AG09319 (cell line): ENCODE results near the gene CEP290.

ENCODE experiments used
- DNase-seq: peaks from one replicate; pipeline ENCODE4 v3.0.0-alpha.2; 2010; ENCODE audit warnings: low read depth; ENCODE audit errors: extremely low read depth
- TF ChIP-seq, protein P1 (sequence below): IDR thresholded peaks from 2 replicates; pipeline ENCODE4 v1.5.1; 2011; ENCODE audit warnings: low read depth, mild to moderate bottlenecking, inconsistent platforms, low read length, moderate library complexity

CEP290 gene

DNA sequence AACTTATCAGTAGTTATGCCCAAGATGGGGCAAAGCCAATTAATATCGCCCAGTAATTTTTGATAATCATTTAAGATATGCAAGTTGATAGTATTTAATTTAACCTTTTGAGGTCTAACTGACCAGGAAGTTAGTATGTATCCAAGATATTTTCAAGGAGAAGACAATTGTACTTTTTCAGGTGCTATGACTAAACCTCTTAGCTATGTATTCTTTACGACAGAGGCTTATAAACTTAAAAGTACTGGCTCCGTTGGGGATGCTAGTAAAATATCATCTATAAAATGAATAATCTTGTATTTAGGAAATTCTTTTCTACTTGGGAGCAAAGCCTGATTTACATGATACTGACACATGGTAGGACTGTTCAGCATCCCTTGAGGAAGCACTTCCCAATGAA is 40.5 kb upstream of the CEP290 start:
- no peak for DNase-seq
- TF ChIP-seq, protein P1, sequence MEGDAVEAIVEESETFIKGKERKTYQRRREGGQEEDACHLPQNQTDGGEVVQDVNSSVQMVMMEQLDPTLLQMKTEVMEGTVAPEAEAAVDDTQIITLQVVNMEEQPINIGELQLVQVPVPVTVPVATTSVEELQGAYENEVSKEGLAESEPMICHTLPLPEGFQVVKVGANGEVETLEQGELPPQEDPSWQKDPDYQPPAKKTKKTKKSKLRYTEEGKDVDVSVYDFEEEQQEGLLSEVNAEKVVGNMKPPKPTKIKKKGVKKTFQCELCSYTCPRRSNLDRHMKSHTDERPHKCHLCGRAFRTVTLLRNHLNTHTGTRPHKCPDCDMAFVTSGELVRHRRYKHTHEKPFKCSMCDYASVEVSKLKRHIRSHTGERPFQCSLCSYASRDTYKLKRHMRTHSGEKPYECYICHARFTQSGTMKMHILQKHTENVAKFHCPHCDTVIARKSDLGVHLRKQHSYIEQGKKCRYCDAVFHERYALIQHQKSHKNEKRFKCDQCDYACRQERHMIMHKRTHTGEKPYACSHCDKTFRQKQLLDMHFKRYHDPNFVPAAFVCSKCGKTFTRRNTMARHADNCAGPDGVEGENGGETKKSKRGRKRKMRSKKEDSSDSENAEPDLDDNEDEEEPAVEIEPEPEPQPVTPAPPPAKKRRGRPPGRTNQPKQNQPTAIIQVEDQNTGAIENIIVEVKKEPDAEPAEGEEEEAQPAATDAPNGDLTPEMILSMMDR: no peak

DNA sequence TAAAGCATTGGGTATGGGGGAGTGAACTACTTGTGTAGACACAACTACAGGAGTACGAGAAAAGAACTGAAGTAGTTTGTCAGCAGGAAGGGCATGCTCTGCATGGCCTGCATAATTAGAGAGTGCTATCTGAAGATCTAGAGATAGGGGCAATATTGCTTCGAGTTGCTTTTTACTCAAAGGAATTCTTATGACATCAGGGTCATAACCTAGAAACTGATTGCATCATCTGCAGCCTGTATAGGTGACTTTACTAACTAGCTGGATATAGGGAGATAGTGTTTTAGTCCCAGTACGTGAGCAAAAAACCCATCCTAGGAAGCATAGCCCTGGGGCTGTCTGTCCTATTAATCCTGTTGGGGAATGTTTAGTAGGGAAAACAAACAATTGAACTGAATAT is 40.0 kb upstream of the CEP290 start:
- DNase-seq: no peak
- TF ChIP-seq, protein P1: no peak

DNA sequence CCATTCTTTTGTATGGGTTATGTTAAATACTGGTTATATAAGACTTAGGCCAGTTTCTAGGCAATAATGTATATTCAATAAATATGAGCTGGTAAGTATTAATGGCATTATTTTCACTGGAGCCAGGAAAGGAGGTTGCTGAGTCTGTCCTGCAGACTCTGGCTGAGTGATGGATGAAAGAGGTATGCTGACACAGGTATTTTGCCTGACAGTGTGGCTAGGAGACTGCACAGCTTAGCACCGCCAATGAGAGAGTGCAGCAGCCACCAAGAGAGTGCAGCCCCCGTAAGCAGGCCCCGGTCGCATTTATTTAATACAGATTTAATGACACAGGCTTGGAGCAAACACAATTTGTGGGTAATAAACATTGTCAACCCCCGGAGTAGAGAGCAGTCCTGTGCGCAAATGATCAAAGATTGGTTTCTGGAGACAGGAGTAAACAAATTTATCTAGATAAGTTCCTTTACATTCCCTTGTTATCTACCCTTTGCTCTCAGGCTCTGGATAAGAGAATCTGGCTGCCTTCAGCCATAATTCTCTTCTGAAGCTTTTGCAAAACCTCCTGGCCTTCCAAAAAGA is 37.6 kb upstream of the CEP290 start:
- no peak for DNase-seq

DNA sequence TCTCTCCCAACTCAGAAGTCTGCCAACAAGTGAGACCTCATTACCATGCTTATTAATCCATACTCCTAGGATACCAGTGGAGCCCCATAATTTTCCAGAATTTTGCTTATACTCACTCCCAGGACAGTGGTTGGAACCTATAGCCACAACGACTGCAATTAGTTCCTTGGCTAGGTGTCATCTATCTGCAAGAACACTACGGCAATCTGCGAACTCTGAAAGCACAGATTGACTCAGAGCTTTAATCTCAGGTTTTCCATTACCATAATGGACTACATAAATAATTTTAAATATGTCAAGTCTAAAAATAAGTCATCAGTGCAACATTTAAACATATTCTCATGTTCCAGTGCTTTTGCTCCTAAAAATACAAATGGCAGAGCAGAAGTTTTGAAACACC is 33.7 kb upstream of the CEP290 start:
- TF ChIP-seq, protein P1: no peak
- no peak for DNase-seq

More for the DNA sequence above, 37.6 kb upstream of the CEP290 start:
- TF ChIP-seq, protein P1: no peak

DNA sequence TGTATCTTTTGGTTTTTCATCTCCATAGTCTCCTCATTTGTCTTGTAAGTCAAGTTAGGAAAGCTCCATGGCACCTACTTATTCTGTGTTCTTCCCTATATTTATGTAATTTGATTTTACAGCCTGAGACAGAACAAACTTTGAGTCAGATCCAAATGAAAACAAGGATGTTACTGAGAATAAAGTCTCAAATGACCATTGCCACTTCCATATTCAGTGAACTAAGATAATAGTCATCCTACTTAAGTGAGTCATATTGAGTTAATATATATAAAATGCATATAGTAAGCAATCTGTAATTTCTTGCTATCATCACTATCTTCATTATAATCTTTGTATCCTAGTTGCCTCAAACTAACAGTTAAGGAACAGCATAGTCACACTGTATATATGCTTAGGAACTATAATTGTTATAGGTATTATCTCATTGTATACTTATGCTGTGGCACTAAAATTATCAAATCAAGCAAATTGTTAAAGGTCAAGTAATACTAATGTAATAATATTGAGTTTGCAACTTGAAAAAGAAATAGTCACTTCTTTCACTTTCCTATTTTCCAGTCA is 31.0 kb upstream of the CEP290 start:
- no peak for DNase-seq
- TF ChIP-seq, protein P1: no peak

DNA sequence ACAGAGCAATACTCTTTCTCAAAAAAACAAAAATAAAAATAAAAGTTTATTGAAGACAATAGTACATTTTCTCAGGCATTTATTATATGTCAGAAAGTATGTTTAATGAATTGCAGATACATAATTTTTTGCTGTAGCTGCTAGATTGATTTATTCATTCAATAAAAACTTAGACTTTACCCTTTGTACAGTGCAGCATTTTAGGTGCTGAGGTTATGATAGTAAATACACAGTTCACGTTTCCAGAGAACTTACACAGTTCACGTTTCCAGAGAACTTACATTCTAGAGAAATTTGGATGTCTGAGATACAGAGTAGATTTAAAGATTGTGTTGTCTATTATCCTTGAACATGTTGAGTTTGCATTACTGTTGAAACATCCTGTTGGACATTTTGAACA is 25.5 kb upstream of the CEP290 start:
- TF ChIP-seq, protein P1: no peak
- no peak for DNase-seq

DNA sequence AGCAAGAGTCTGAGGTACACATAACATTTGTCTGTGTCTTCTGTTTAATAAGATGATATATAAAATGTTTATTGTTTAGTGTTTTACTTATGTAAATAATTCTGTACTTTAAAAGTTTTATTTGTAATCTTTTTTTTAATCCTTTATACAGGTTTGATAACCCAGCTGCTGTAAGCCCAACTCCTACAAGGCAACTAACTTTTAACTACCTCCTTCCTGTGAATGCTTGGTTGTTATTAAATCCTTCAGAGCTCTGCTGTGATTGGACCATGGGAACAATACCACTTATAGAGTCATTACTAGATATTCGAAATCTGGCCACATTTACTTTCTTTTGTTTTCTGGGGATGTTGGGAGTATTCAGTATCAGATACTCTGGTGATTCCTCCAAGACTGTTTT is 24.3 kb upstream of the CEP290 start:
- TF ChIP-seq, protein P1: no peak

More for the DNA sequence above, 24.3 kb upstream of the CEP290 start:
- DNase-seq: no peak
